Measurements from ENCODE around the gene CACNA1C.
A peak's percentile ranks its signal among the peaks of the same experiment; 100 is the strongest.

Gene CACNA1C

DNA sequence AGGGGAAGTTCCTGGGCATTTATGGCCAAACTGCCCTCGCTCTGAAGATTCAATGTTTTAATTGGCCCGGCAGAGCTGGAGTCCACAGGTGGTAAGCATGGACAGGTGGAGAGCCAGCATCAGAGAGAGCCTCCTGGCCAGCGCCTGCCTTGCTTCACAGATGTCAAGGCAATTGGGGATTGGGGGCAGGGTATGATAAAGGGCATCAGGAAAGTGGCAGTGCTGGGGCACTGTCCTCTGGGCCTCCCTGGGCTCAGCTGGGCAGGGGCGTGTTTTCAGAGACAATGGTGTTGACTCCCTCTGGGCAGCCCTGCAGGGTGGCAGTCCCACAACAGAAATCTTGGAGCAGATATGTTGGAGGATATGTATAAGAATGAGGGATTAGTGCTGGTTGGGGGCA is 237.3 kb downstream of the CACNA1C start:
- FAIRE-seq (no peak), DNase-seq (ENCODE audit: insufficient read length, low spot score) (no peak)
- no peak for TF ChIP-seq PAX5 (IDR thresholded peaks at IDR 0.05; ENCODE audit: insufficient read depth, low read length, severe bottlenecking)
- no peak for TF ChIP-seq TAF1 (IDR thresholded peaks at IDR 0.05; ENCODE audit: low read depth, low read length)
- TF ChIP-seq SPI1 (IDR thresholded peaks at IDR 0.05; ENCODE audit: low read depth, low read length), result no peak
- no peak for TF ChIP-seq POLR2A (IDR thresholded peaks at IDR 0.05; ENCODE audit: low read depth, low read length)
- TF ChIP-seq POLR2AphosphoS5 (IDR thresholded peaks at IDR 0.05; ENCODE audit: low read depth, low read length), result no peak
- no peak for TF ChIP-seq POU2F2 (IDR thresholded peaks at IDR 0.05; ENCODE audit: low read depth, low read length)

DNA sequence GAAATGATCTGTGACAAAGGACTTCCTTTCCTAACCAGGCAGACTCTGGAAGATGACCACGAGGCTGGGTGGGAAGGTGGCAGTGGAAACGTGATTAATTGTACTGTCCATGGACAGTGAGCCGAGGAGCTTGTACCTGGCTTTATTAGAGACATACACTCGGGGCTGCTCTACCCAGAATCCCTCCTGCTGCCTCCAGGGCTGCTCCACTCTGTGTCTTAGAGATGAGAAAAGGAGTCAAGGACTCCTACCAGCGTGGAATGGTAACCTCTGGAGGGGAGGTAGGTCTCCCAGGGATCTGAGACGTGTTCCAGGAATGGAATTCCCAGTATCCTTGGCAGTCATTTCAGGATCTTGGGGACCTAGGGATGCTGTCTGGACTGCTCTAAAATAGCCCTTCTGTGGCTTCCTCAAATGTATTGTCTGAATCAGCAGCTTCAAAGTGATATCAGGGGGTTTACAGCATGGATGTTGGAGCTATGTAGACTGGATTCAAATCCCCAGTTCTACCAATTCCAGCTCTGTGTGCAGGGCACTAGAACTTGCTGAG is 237.8 kb downstream of the CACNA1C start:
- TF ChIP-seq POLR2A (IDR thresholded peaks at IDR 0.05; ENCODE audit: low read depth, low read length) (no peak), SPI1 (IDR thresholded peaks at IDR 0.05; ENCODE audit: low read depth, low read length) (no peak), POU2F2 (IDR thresholded peaks at IDR 0.05; ENCODE audit: low read depth, low read length) (no peak), PAX5 (IDR thresholded peaks at IDR 0.05; ENCODE audit: insufficient read depth, low read length, severe bottlenecking) (no peak), POLR2AphosphoS5 (IDR thresholded peaks at IDR 0.05; ENCODE audit: low read depth, low read length) (no peak), TAF1 (IDR thresholded peaks at IDR 0.05; ENCODE audit: low read depth, low read length) (no peak)
- FAIRE-seq (peak; percentile 35), DNase-seq (ENCODE audit: insufficient read length, low spot score) (no peak)

DNA sequence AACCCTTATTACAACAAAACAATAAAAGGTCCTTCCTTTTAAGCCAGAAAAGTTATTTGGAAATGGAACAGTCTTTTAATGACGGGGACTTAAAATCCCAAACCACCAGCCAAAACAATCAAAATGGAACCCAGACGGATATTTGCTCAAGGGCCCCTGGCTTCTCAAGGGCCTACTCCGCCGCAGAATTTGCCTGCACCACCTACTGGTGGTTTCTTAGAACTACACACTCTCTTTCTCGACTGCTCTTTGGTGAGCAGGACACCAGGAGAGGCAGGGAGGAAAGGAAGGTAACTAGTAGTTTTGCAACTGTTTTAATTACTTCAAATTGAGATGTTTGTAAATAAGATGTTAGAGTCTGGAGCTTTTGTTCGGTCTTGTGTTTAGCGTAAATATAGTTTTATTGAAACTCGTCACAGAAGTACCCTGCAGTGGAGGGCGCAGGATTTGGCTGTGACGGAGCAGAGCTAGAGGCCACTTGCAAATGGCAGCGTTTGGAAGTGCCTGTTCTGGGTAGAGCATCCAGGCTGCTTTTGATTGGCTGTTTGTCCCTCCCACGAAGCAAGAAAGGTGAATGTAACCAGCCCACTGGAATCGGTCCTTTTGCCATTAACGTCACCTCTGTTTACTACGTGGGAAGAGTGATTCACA is 238.5 kb downstream of the CACNA1C start:
- no peak for TF ChIP-seq POLR2AphosphoS5 (IDR thresholded peaks at IDR 0.05; ENCODE audit: low read depth, low read length)
- TF ChIP-seq TAF1 (IDR thresholded peaks at IDR 0.05; ENCODE audit: low read depth, low read length), result no peak
- no peak for TF ChIP-seq POLR2A (IDR thresholded peaks at IDR 0.05; ENCODE audit: low read depth, low read length)
- no peak for TF ChIP-seq SPI1 (IDR thresholded peaks at IDR 0.05; ENCODE audit: low read depth, low read length)
- no peak for TF ChIP-seq PAX5 (IDR thresholded peaks at IDR 0.05; ENCODE audit: insufficient read depth, low read length, severe bottlenecking)
- peak; percentile 96; the same call in 1 of the 2 replicates for TF ChIP-seq POU2F2 (IDR thresholded peaks at IDR 0.05; ENCODE audit: low read depth, low read length)
- FAIRE-seq, result peak; percentile 80
- peak; percentile 67 for DNase-seq (ENCODE audit: insufficient read length, low spot score)

DNA sequence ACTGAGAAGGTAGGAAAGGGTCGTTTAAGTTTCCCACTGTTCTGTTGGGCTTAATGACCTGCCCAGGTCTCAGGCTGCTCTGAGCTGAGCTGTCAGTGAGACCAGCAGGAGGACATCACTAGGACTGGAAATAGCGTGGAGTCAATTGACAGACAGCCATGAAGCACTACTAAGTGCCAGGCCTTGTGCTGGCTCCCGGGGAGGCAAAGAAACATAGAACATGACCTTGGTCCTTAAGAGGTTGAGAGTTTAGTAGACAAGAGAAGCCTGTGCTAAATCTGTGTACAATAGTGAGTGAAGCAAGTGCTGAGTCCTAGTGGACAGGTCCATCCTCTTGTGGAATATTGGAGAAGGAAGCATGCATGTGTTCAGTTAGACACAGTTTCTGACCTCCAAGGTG is 239.2 kb downstream of the CACNA1C start:
- FAIRE-seq, result no peak
- DNase-seq (ENCODE audit: insufficient read length, low spot score), result no peak
- TF ChIP-seq POU2F2 (IDR thresholded peaks at IDR 0.05; ENCODE audit: low read depth, low read length), result no peak
- no peak for TF ChIP-seq PAX5 (IDR thresholded peaks at IDR 0.05; ENCODE audit: insufficient read depth, low read length, severe bottlenecking)
- no peak for TF ChIP-seq TAF1 (IDR thresholded peaks at IDR 0.05; ENCODE audit: low read depth, low read length)
- no peak for TF ChIP-seq POLR2A (IDR thresholded peaks at IDR 0.05; ENCODE audit: low read depth, low read length)

DNA sequence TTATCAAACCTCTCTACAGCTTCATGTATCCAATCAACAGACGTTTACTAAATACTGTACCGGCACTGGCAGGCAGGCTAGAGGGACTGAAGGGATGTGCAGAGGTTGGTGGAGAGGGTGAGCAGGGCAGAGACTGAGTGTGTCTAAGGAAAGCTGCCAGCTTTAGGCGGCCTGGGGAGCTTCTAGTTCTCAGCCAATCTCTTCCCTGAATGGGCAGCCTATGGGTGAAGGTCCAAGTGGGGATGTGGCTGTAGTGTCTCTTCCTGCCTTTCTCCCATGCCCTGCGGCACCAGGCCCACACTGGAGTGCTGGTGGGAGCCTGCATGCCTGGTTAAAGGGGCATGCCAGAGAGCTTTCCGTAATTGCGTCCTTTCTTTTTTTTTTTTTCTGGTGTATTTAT is 239.8 kb downstream of the CACNA1C start:
- FAIRE-seq (no peak), DNase-seq (ENCODE audit: insufficient read length, low spot score) (no peak)
- TF ChIP-seq POLR2A (IDR thresholded peaks at IDR 0.05; ENCODE audit: low read depth, low read length) (no peak), TAF1 (IDR thresholded peaks at IDR 0.05; ENCODE audit: low read depth, low read length) (no peak), SPI1 (IDR thresholded peaks at IDR 0.05; ENCODE audit: low read depth, low read length) (no peak), POLR2AphosphoS5 (IDR thresholded peaks at IDR 0.05; ENCODE audit: low read depth, low read length) (no peak), POU2F2 (IDR thresholded peaks at IDR 0.05; ENCODE audit: low read depth, low read length) (no peak), PAX5 (IDR thresholded peaks at IDR 0.05; ENCODE audit: insufficient read depth, low read length, severe bottlenecking) (no peak)

DNA sequence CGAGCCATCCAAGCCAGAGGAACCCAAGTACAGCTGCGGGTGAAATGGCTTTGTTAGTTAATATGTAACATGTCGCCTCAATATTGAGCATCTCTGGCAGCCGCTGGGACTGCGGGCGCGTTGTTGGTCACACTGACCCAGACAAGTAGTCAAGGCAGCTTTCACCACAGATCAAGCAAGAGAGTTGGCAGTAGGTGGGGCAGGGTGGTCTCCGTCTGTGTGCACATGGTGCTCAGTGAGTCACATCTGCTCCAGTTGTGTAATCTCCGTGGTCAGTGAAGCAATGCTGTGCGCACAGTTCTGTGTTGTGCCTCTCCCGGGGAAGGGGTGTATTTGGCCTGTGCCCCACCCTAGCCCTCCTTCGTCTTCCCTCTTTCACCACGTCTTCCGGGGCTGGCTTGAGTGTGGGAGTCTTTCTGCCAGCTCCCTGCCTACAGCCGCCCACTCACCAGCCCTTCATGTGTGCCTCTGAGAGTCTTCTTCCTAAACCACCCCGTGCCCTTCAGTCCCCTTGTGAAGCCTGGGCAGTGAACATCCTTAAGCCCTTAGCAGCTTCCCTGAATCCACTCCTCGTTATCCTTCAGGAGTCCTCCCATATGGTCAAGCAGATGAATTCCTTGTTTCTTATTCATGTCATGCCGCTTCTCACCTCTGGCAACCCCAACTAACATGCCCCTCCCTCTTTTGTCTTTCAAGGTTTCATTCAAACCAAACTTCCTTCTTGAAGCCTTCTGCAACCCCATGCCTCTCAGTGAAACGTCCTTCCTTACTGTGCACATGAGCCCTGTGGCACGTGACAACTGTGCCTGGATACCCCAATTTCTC is 242.1 kb downstream of the CACNA1C start:
- no peak for DNase-seq (ENCODE audit: insufficient read length, low spot score)
- TF ChIP-seq SPI1 (IDR thresholded peaks at IDR 0.05; ENCODE audit: low read depth, low read length) (no peak), POLR2A (IDR thresholded peaks at IDR 0.05; ENCODE audit: low read depth, low read length) (no peak), PAX5 (IDR thresholded peaks at IDR 0.05; ENCODE audit: insufficient read depth, low read length, severe bottlenecking) (no peak), POLR2AphosphoS5 (IDR thresholded peaks at IDR 0.05; ENCODE audit: low read depth, low read length) (no peak), POU2F2 (IDR thresholded peaks at IDR 0.05; ENCODE audit: low read depth, low read length) (no peak), TAF1 (IDR thresholded peaks at IDR 0.05; ENCODE audit: low read depth, low read length) (no peak)
- FAIRE-seq, result no peak

DNA sequence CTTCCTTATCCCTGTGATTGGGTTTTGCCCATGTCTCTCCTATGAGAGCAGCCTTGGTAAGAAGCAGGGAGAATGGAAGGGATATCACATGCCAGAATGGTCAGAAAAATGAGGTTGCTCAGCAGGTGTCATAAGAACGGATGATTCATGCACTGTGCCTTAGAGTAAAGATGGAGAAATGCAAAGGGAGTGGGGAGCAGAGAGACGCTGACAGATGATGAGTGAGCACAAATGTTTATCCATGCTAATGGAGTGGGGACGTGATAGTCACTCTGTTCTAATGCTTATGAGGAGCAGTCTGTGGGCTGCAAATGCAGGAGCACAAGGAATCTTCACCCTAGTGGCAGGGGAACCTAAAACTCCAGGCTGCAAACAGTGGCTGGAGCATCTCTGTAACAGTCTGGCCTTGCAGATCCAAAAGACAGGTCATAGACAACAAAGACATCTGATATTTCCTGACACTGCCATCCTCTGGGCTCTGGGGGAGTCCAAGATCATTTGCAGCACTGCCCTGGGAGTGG is 243.2 kb downstream of the CACNA1C start:
- DNase-seq (ENCODE audit: insufficient read length, low spot score) (no peak), FAIRE-seq (no peak)
- no peak for TF ChIP-seq POLR2AphosphoS5 (IDR thresholded peaks at IDR 0.05; ENCODE audit: low read depth, low read length)
- TF ChIP-seq PAX5 (IDR thresholded peaks at IDR 0.05; ENCODE audit: insufficient read depth, low read length, severe bottlenecking), result no peak
- TF ChIP-seq POLR2A (IDR thresholded peaks at IDR 0.05; ENCODE audit: low read depth, low read length), result no peak
- no peak for TF ChIP-seq SPI1 (IDR thresholded peaks at IDR 0.05; ENCODE audit: low read depth, low read length)
- TF ChIP-seq TAF1 (IDR thresholded peaks at IDR 0.05; ENCODE audit: low read depth, low read length), result no peak
- no peak for TF ChIP-seq POU2F2 (IDR thresholded peaks at IDR 0.05; ENCODE audit: low read depth, low read length)

DNA sequence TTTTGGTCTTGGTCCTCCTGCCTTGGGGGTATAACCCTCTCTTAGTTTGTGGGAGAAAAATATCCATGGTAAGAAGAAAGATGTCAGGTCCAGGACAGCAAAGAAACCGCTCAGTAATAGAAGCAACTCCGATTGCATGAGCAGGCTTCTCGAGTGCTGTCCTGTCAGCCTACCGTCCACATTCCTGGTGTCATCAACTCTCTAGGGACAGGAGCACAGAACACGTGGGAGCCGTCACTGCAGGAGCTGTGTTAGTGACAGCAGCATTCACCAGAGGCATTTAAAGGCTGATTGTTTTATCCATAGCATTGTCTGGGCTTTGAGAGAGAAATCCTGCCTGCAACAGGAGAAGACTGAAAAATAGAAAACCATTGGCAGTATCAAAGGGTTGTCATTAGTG is 244.2 kb downstream of the CACNA1C start:
- DNase-seq (ENCODE audit: insufficient read length, low spot score) (no peak), FAIRE-seq (no peak)
- TF ChIP-seq PAX5 (IDR thresholded peaks at IDR 0.05; ENCODE audit: insufficient read depth, low read length, severe bottlenecking), result no peak
- TF ChIP-seq POLR2AphosphoS5 (IDR thresholded peaks at IDR 0.05; ENCODE audit: low read depth, low read length), result no peak
- no peak for TF ChIP-seq POU2F2 (IDR thresholded peaks at IDR 0.05; ENCODE audit: low read depth, low read length)
- no peak for TF ChIP-seq TAF1 (IDR thresholded peaks at IDR 0.05; ENCODE audit: low read depth, low read length)
- TF ChIP-seq POLR2A (IDR thresholded peaks at IDR 0.05; ENCODE audit: low read depth, low read length), result no peak
- no peak for TF ChIP-seq SPI1 (IDR thresholded peaks at IDR 0.05; ENCODE audit: low read depth, low read length)

DNA sequence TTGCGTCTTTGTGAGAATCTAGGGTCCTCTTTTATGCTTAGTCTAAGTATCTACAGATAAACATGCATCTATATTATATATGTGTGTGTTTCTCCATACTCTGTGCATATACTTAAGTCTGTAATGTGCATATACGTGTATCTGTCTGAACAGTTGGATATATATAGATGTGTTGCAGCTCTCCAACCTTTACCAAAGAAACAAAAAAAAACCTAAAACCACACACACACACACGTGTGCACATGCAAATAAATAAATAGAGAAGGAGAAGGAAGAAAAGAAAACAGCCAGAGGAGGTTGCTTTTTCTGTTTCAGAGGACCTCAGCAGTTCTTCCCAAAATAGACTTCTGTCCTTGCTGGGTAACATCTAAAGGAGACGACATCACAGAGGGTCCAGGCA is 244.9 kb downstream of the CACNA1C start:
- DNase-seq (ENCODE audit: insufficient read length, low spot score), result no peak
- TF ChIP-seq PAX5 (IDR thresholded peaks at IDR 0.05; ENCODE audit: insufficient read depth, low read length, severe bottlenecking), result no peak
- no peak for TF ChIP-seq SPI1 (IDR thresholded peaks at IDR 0.05; ENCODE audit: low read depth, low read length)
- TF ChIP-seq TAF1 (IDR thresholded peaks at IDR 0.05; ENCODE audit: low read depth, low read length), result no peak

More for the DNA sequence above, 244.9 kb downstream of the CACNA1C start:
- no peak for FAIRE-seq

All from GM12891 (cell line).